Ishikawa (cell line): ENCODE results near the gene ETNK2.

ENCODE experiments used
- CREB1 ChIP-seq: IDR thresholded peaks from 2 replicates; pipeline ENCODE4 v1.6.1; 2012; ENCODE audit warnings: low read depth
- REST ChIP-seq: IDR thresholded peaks from 2 replicates; pipeline ENCODE4 v1.6.1; 2012; ENCODE audit warnings: low read depth, mild to moderate bottlenecking
- TAF1 ChIP-seq: IDR thresholded peaks from 2 replicates; pipeline ENCODE4 v1.6.1; 2012; ENCODE audit warnings: low read depth, mild to moderate bottlenecking
- ZBTB7A ChIP-seq: IDR thresholded peaks from 2 replicates; pipeline ENCODE4 v1.6.1; 2012; ENCODE audit warnings: low read depth

DNA sequence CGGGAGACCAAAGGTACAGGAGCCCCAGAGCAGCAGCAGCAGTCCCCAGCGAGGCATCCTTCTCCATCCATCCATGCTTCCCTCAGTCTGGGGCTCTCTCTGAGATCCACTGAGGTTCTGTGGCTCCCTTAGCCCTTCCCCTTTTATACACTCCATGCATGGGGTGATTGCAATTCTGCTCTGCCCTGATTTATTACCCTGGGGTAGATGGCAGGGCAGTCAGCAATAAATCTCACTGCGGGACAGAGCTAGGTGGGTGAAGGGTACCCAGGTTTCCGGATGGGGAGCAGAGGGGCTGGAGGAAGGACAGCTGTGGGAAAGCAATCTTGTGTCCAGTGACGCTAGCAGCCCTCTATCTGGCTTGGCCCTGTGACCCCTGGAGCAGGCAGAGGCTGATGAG is 14.4 kb upstream of the ETNK2 start, which contains the start of gene REN:
- TF ChIP-seq ZBTB7A = no peak
- no peak for TF ChIP-seq TAF1
- TF ChIP-seq REST = no peak
- no peak for TF ChIP-seq CREB1
